Colonic mucosa (tissue), 4 donors: ENCODE results near the gene IFT43. TPM values are rescaled to one million over a fixed set of nuclear protein-coding genes. Genes with fewer than 3 reads are reported as not detected.
A peak's percentile ranks its signal among the peaks of the same experiment; 100 is the strongest.

Experiments
- DNase-seq: peaks from one replicate; pipeline ENCODE4 v3.0.0-alpha.2; 2020
- H3K27ac ChIP-seq: fragments of 200-600 bp; one replicate; pipeline ENCODE4 v1.8.0; 2021
- H3K27me3 ChIP-seq: fragments of 200-600 bp; one replicate; pipeline ENCODE4 v1.8.0; 2021
- H3K36me3 ChIP-seq: fragments of 200-600 bp; one replicate; pipeline ENCODE4 v1.8.0; 2021
- H3K4me1 ChIP-seq: fragments of 200-600 bp; one replicate; pipeline ENCODE4 v1.8.0; 2021; ENCODE audit warnings: mild to moderate bottlenecking
- H3K4me3 ChIP-seq: fragments of 200-600 bp; one replicate; pipeline ENCODE4 v1.8.0; 2021
- H3K9ac ChIP-seq, 2 donors: one replicate each; pipeline ENCODE4 v1.7.0; 2013; ENCODE audit warnings: control low read depth in 2 of 2, low read depth in 2 of 2, low read length in 2 of 2
- H3K9me3 ChIP-seq: fragments of 200-600 bp; one replicate; pipeline ENCODE4 v1.8.0; 2021
- CTCF ChIP-seq: fragments of 200-600 bp; IDR thresholded peaks from one replicate; pipeline ENCODE4 v1.8.0; 2022; ENCODE audit warnings: antibody characterized with exemption, mild to moderate bottlenecking
- intact Hi-C: fragments of 100-400 bp; cut with DNase I; formaldehyde crosslinking; loops from one replicate; pipeline ENCODE4 v1.14.1; 2022
- total RNA-seq, 2 donors: library from RNA; stranded (reverse); fragmentation: NEBNext Ultra II Directional in 1 of 2; extraction: Animal tissue kit (Norgen Biotek cat#: 25700) in 1 of 2; gene quantifications; one replicate each; pipeline ENCODE4 v1.2.1, GENCODE V29; 2021
- donor health status: healthy.
- donor health status: DM: no; HTN: no; CAD: no.
- donor health status: DM: no; HTN: no; CAD: no.

Gene IFT43
- total RNA-seq, 2 donors from 2014 or later: 26.5 to 26.6 TPM

- Histone ChIP-seq H3K36me3 (no peaks in the 10 kb centered on the region), H3K4me3 (no peak overlapping the region), H3K27ac (no peak overlapping the region), H3K27me3 (no peaks in the 10 kb centered on the region), H3K4me1 (no peaks in the 10 kb centered on the region), H3K9ac (no peak overlapping the region), H3K9me3 (no peaks in the 10 kb centered on the region)
- TF ChIP-seq CTCF: no peak
- DNase-seq: no peak
- intact Hi-C loops: no loop called here
Observed at GRCh38 chr14:75993567-75994041, 8.0 kb downstream of the IFT43 start.

- no peak for DNase-seq
- no peak overlapping the region for H3K4me3 ChIP-seq
Observed at GRCh38 chr14:75995372-75996041, 9.9 kb downstream of the IFT43 start.

GRCh38 chr14:75996488-75996887 is 10.9 kb downstream of the IFT43 start:
- TF ChIP-seq CTCF: no peak
- no peak overlapping the region for H3K27ac ChIP-seq
- no peaks in the 10 kb centered on the region for H3K9me3 ChIP-seq
- H3K27me3 ChIP-seq: no peaks in the 10 kb centered on the region
- intact Hi-C loops: no loop called here
- no peaks in the 10 kb centered on the region for H3K36me3 ChIP-seq
- H3K9ac ChIP-seq: no peak overlapping the region
- DNase-seq: no peak
- H3K4me3 ChIP-seq: no peak overlapping the region
- no peaks in the 10 kb centered on the region for H3K4me1 ChIP-seq

More at GRCh38 chr14:75995372-75996041, 9.9 kb downstream of the IFT43 start:
- no peaks in the 10 kb centered on the region for H3K36me3 ChIP-seq
- no peaks in the 10 kb centered on the region for H3K9me3 ChIP-seq
- H3K27ac ChIP-seq: peak overlapping the region; percentile 5
- no peak overlapping the region for H3K9ac ChIP-seq
- no peaks in the 10 kb centered on the region for H3K27me3 ChIP-seq
- intact Hi-C loops: no loop called here
- no peaks in the 10 kb centered on the region for H3K4me1 ChIP-seq
- no peak for TF ChIP-seq CTCF

GRCh38 chr14:75999511-76000190 is 14.1 kb downstream of the IFT43 start:
- Histone ChIP-seq H3K27ac (no peak overlapping the region), H3K9ac (no peak overlapping the region), H3K36me3 (no peaks in the 10 kb centered on the region), H3K4me3 (no peak overlapping the region), H3K4me1 (no peaks in the 10 kb centered on the region), H3K9me3 (no peaks in the 10 kb centered on the region), H3K27me3 (no peaks in the 10 kb centered on the region)
- DNase-seq: no peak
- intact Hi-C loops: no loop called here
- TF ChIP-seq CTCF: no peak

GRCh38 chr14:76002383-76002782 is 16.8 kb downstream of the IFT43 start:
- Histone ChIP-seq H3K4me3 (no peak overlapping the region), H3K27me3 (no peaks in the 10 kb centered on the region), H3K4me1 (no peaks in the 10 kb centered on the region), H3K36me3 (no peaks in the 10 kb centered on the region), H3K9me3 (no peaks in the 10 kb centered on the region), H3K27ac (no peak overlapping the region), H3K9ac (no peak overlapping the region)
- intact Hi-C loops: no loop called here
- no peak for DNase-seq
- TF ChIP-seq CTCF: no peak
